HCT116 (cell line): Measurements from ENCODE around the gene PON1. TPM values are rescaled to one million over a fixed set of nuclear protein-coding genes. Genes with fewer than 3 reads are reported as not detected.
A peak's percentile ranks its signal among the peaks of the same experiment; 100 is the strongest.

Experiments used
- ATAC-seq: fragments of 200-7000 bp; cut with Tn5 transposase; 2 replicates; pipeline ENCODE4 v1.9.1; 2020; ENCODE audit warnings: mild to moderate bottlenecking, moderate library complexity
- Bru-seq: library from RNA; stranded (reverse); fragments of 400-500 nt; gene quantifications from one replicate; lab custom pipeline; 2021; lab: Mats Ljungman, UMichigan
- BruChase-seq, 2 experiments: library from RNA; stranded (reverse); fragments of 400-500 nt; gene quantifications; one replicate each; lab custom pipeline; 2021; lab: Mats Ljungman, UMichigan
- BruUV-seq: library from RNA; stranded (reverse); fragments of 400-500 nt; replicated peaks from 2 replicates; lab custom pipeline; 2021; lab: Mats Ljungman, UMichigan
- CTCF ChIA-PET: fragments of 300-600 bp; sonication (Branson Sonifier 250); formaldehyde crosslinking; loops from one replicate; lab custom pipeline; 2021; ENCODE audit warnings: antibody characterized with exemption; lab: Charles Lee
- POLR2A ChIA-PET: fragments of 300-600, 350-600 bp; sonication (Branson Sonifier 250); formaldehyde crosslinking; loops from one replicate; lab custom pipeline; 2021; ENCODE audit warnings: antibody characterized with exemption; lab: Charles Lee
- RAD21 ChIA-PET, 2 experiments: fragments of 300-600 bp; sonication (Branson Sonifier 250); formaldehyde crosslinking; loops; one replicate each; lab custom pipeline; 2023; ENCODE audit warnings: low total read pairs in 2 of 2; ENCODE audit not compliant: uncharacterized antibody in 2 of 2, unreplicated experiment in 2 of 2, low non-redundant PET in 1 of 2; lab: Charles Lee
- DNase-seq: peaks from one replicate; pipeline ENCODE4 v3.0.0-alpha.2; 2010; ENCODE audit warnings: low read depth, low spot score
- H2AFZ ChIP-seq: fragments of 200-600 bp; shearing (Covaris generic), sonication (generic); 2 replicates; pipeline ENCODE4 v1.6.1; 2017; ENCODE audit warnings: low read depth, mixed run types, mixed read lengths, antibody characterized with exemption, low read length; ENCODE audit not compliant: poor library complexity, severe bottlenecking
- H3K27ac ChIP-seq: 2 replicates; pipeline ENCODE4 v1.5.1; 2012; ENCODE audit warnings: low read depth, low read length
- H3K27me3 ChIP-seq: fragments of 200-600 bp; sonication (generic); 2 replicates; pipeline ENCODE4 v1.6.1; 2016; ENCODE audit warnings: mixed run types, low read length, mixed read lengths; ENCODE audit not compliant: insufficient read depth
- H3K36me3 ChIP-seq, 2 experiments: fragments of 200-500 bp in 1 of 2; fragments of 200-600 bp in 1 of 2; sonication (Bioruptor generic) in 1 of 2; sonication (generic) in 1 of 2; 2 replicates each; pipeline versions ENCODE4 v1.5.1 to v1.6.1; 2014 to 2016; ENCODE audit warnings: low read length in 2 of 2, inconsistent platforms in 1 of 2, mixed read lengths in 1 of 2, mixed run types in 1 of 2; ENCODE audit not compliant: insufficient read depth in 2 of 2, control insufficient read depth in 1 of 2
- H3K4me1 ChIP-seq, 2 experiments: fragments of 200-600 bp in 1 of 2; sonication (generic) in 1 of 2; 2 replicates each; pipeline versions ENCODE4 v1.5.1 to v1.6.1; 2012 to 2017; ENCODE audit warnings: low read length in 2 of 2, inconsistent platforms in 1 of 2, mild to moderate bottlenecking in 1 of 2, mixed read lengths in 1 of 2, mixed run types in 1 of 2, moderate library complexity in 1 of 2; ENCODE audit not compliant: insufficient read depth in 2 of 2, control insufficient read depth in 1 of 2
- H3K4me2 ChIP-seq: fragments of 200-600 bp; sonication (generic); 2 replicates; pipeline ENCODE4 v1.6.1; 2017; ENCODE audit warnings: mixed run types, low read length, mixed read lengths
- H3K4me3 ChIP-seq, 2 experiments: fragments of 200-600 bp in 1 of 2; sonication (generic) in 1 of 2; replicated peaks in 1 of 2; 2 replicates each; pipeline ENCODE4 v1.5.1; 2011 to 2016; ENCODE audit warnings: low read length in 2 of 2, control low read depth in 1 of 2, low read depth in 1 of 2, mild to moderate bottlenecking in 1 of 2, mixed read lengths in 1 of 2, mixed run types in 1 of 2
- H3K79me2 ChIP-seq: fragments of 200-600 bp; sonication (generic); 2 replicates; pipeline ENCODE4 v1.6.1; 2017; ENCODE audit warnings: mild to moderate bottlenecking, mixed run types, low read length, moderate library complexity, mixed read lengths; ENCODE audit not compliant: insufficient read depth
- H3K9ac ChIP-seq: fragments of 200-600 bp; sonication (generic); 2 replicates; pipeline ENCODE4 v1.6.1; 2016; ENCODE audit warnings: low read length, mixed read lengths
- H3K9me2 ChIP-seq: fragments of 200-600 bp; sonication (generic), shearing (Covaris generic); 2 replicates; pipeline ENCODE4 v1.6.1; 2017; ENCODE audit warnings: mixed run types, mild to moderate bottlenecking, moderate library complexity; ENCODE audit not compliant: insufficient read depth
- H3K9me3 ChIP-seq, 2 experiments: fragments of 200-500 bp in 1 of 2; fragments of 200-600 bp in 1 of 2; sonication (Bioruptor generic) in 1 of 2; sonication (generic) in 1 of 2; 2 replicates each; pipeline ENCODE4 v1.6.1; 2014 to 2017; ENCODE audit warnings: low read length in 2 of 2, mixed read lengths in 2 of 2, inconsistent platforms in 1 of 2, low read depth in 1 of 2, mild to moderate bottlenecking in 1 of 2, mixed run types in 1 of 2, moderate library complexity in 1 of 2; ENCODE audit not compliant: control insufficient read depth in 1 of 2, insufficient read depth in 1 of 2
- H4K20me1 ChIP-seq: fragments of 200-600 bp; sonication (generic), shearing (Covaris generic); 2 replicates; pipeline ENCODE4 v1.6.1; 2017; ENCODE audit warnings: mixed run types, mild to moderate bottlenecking, moderate library complexity; ENCODE audit not compliant: insufficient read depth
- CTCF ChIP-seq, 3 experiments: fragments of 200-600 bp in 1 of 3; sonication (generic) in 1 of 3; IDR thresholded peaks in 2 of 3; conservative IDR thresholded peaks in 1 of 3; 2 replicates each; pipeline ENCODE4 v1.5.1; 2012 to 2017; ENCODE audit warnings: low read depth in 2 of 3, low read length in 2 of 3, antibody characterized with exemption in 1 of 3, borderline replicate concordance in 1 of 3, control low read depth in 1 of 3, mild to moderate bottlenecking in 1 of 3, mixed read lengths in 1 of 3, mixed run types in 1 of 3, moderate library complexity in 1 of 3; ENCODE audit not compliant: insufficient read depth in 1 of 3
- ELF1 ChIP-seq: IDR thresholded peaks from 2 replicates; pipeline ENCODE4 v1.6.1; 2012; ENCODE audit warnings: low read depth, borderline replicate concordance
- POLR2A ChIP-seq: IDR thresholded peaks from 2 replicates; pipeline ENCODE4 v1.7.0; 2011; ENCODE audit warnings: borderline replicate concordance; ENCODE audit not compliant: insufficient read depth, insufficient read length; ENCODE audit errors: extremely low read depth
- RAD21 ChIP-seq: IDR thresholded peaks from 2 replicates; pipeline ENCODE4 v1.6.1; 2012; ENCODE audit warnings: low read depth, mild to moderate bottlenecking
- ZBTB33 ChIP-seq: IDR thresholded peaks from 2 replicates; pipeline ENCODE4 v1.6.1; 2011; ENCODE audit warnings: mild to moderate bottlenecking, low read length, moderate library complexity; ENCODE audit not compliant: insufficient replicate concordance; ENCODE audit errors: extremely low read depth
- ZNF274 ChIP-seq: fragments of 200-500 bp; sonication (Bioruptor generic); IDR thresholded peaks from 2 replicates; pipeline ENCODE4 v1.6.1; 2014; ENCODE audit warnings: mild to moderate bottlenecking, low read depth, low read length, inconsistent platforms
- intact Hi-C: fragments of 100-400 bp; cut with micrococcal nuclease; formaldehyde crosslinking; loops from 2 replicates; pipeline ENCODE4 v1.10.0; 2022
- long read RNA-seq: library from polyadenylated mRNA; unstranded; transcript quantifications from one replicate; pipeline ENCODE4 v2.0.0, GENCODE V29; 2021; ENCODE audit not compliant: unreplicated experiment
- polyA plus RNA-seq: library from polyadenylated mRNA; unstranded; fragments of >200 nt; gene quantifications from 2 replicates; pipeline ENCODE4 v1.2.1, GENCODE V29; 2012; ENCODE audit warnings: missing spikeins
- total RNA-seq: library from RNA; stranded (reverse); gene quantifications from one replicate; pipeline ENCODE4 v1.2.1, GENCODE V29; 2021; ENCODE audit not compliant: unreplicated experiment

PON1 gene
- 0.20 TPM for total RNA-seq
- polyA plus RNA-seq: 0.20 TPM in 1 of 2 replicates, not detected in the other
- percentile 14 among the genes with signal in this experiment for Bru-seq, nascent RNA
- percentile 14 among the genes with signal in this experiment for BruChase-seq, experiment 1, labeled RNA remaining after a 6-hour chase
- percentile 27 among the genes with signal in this experiment for BruChase-seq, experiment 2, labeled RNA remaining after a 2-hour chase
- long read RNA-seq: 0 reads

GRCh38 chr7:95324431-95324830 lies at the start of gene PON1:
TSS of gene PON1 (minus strand) at chr7:95324532. CDS start at chr7:95324475, 57 bp downstream.
- ChIA-PET RAD21 (no interaction called here), CTCF (no interaction called here), POLR2A (no interaction called here)
- Histone ChIP-seq H3K4me1 (no peaks in the 10 kb centered on the region), H4K20me1 (no peaks in the 10 kb centered on the region), H3K9me3 (no peaks in the 10 kb centered on the region), H3K9me2 (no peaks in the 10 kb centered on the region), H3K4me3 (no peak within 1 kb of the TSS), H3K4me2 (no peak within 1 kb of the TSS), H3K27me3 (no peaks in the 10 kb centered on the region), H3K36me3 (no peaks in the 10 kb centered on the region), H3K27ac (no peak within 1 kb of the TSS), H3K79me2 (no peaks in the 10 kb centered on the region), H2AFZ (no peak within 1 kb of the TSS), H3K9ac (no peak within 1 kb of the TSS)
- intact Hi-C loops: no loop called here
- DNase-seq (no peak), ATAC-seq (no peak)
- no TSS peak for BruUV-seq
- TF ChIP-seq ELF1 (no peak), POLR2A (no peak), ZBTB33 (no peak), ZNF274 (no peak)

- Histone ChIP-seq H3K36me3 (no peaks in the 10 kb centered on the region), H3K4me2 (no peak overlapping the region), H3K4me3 (no peak overlapping the region), H3K4me1 (no peaks in the 10 kb centered on the region), H3K79me2 (no peaks in the 10 kb centered on the region), H3K9me2 (no peaks in the 10 kb centered on the region), H4K20me1 (no peaks in the 10 kb centered on the region), H2AFZ (no peak overlapping the region), H3K9ac (no peak overlapping the region), H3K27ac (no peak overlapping the region), H3K9me3 (no peaks in the 10 kb centered on the region), H3K27me3 (no peaks in the 10 kb centered on the region)
- TF ChIP-seq CTCF (IDR thresholded peaks at IDR 0.05 in 2 of 3, conservative IDR thresholded peaks at IDR 0.05 in 1 of 3; ENCODE audit: borderline replicate concordance in 1 of 3, insufficient read depth in 1 of 3, low read depth in 2 of 3, low read length in 2 of 3): peak in 1 of 3 experiments; percentile 28; a peak in 1 of 6 replicates
- TF ChIP-seq RAD21: no peak
- intact Hi-C loops: no loop called here
- ChIA-PET CTCF (no interaction called here), RAD21 (no interaction called here), POLR2A (no interaction called here)
- no peak for ATAC-seq
- BruUV-seq: no TSS peak
- no peak for DNase-seq
Measured at GRCh38 chr7:95373323-95373722, 49.0 kb upstream of the PON1 start.
